IMR-90 (cell line): ENCODE data around the gene BSCL2. TPM values are rescaled to one million over a fixed set of nuclear protein-coding genes. Genes with fewer than 3 reads are reported as not detected.

Experiments
- ATAC-seq: fragments of 200-7000 bp; cut with Tn5 transposase; 2 replicates; pipeline ENCODE4 v1.9.1; 2020; ENCODE audit warnings: low read depth, mild to moderate bottlenecking, moderate library complexity
- BruUV-seq: library from RNA; stranded (reverse); fragments of 400-500 nt; replicated peaks from 2 replicates; lab custom pipeline; 2021; lab: Mats Ljungman, UMichigan
- CTCF ChIA-PET: fragments of 300-600 bp; formaldehyde crosslinking; extraction: SDS; loops from one replicate; lab custom pipeline; 2021; ENCODE audit warnings: antibody characterized with exemption; lab: Yijun Ruan, JAX
- POLR2A ChIA-PET: fragments of 300-600 bp; sonication (Branson Sonifier 250); formaldehyde crosslinking; loops from one replicate; lab custom pipeline; 2022; ENCODE audit warnings: antibody characterized with exemption; ENCODE audit not compliant: unreplicated experiment; lab: Charles Lee
- DNase-seq: peaks from one replicate; pipeline ENCODE4 v3.0.0; 2013
- H2AFZ ChIP-seq: replicated peaks from 2 replicates; pipeline ENCODE3; 2013; ENCODE audit warnings: low read length, mild to moderate bottlenecking; ENCODE audit not compliant: poor library complexity
- H2AK5ac ChIP-seq: 2 replicates; pipeline ENCODE4 v1.6.1; 2013; ENCODE audit warnings: low read depth, low read length, inconsistent platforms
- H2AK9ac ChIP-seq: replicated peaks from 2 replicates; pipeline ENCODE3; 2013; ENCODE audit warnings: mild to moderate bottlenecking, low read depth, low read length, moderate library complexity; ENCODE audit not compliant: poor library complexity
- H2BK120ac ChIP-seq: 2 replicates; pipeline ENCODE4 v1.6.1; 2013; ENCODE audit warnings: low read depth, low read length, inconsistent platforms
- H2BK15ac ChIP-seq: 3 replicates; pipeline ENCODE4 v1.6.1; 2013; ENCODE audit warnings: low read depth, low read length, inconsistent platforms
- H2BK20ac ChIP-seq: 2 replicates; pipeline ENCODE4 v1.6.1; 2013; ENCODE audit warnings: low read depth, mild to moderate bottlenecking, inconsistent platforms, low read length, moderate library complexity
- H2BK5ac ChIP-seq: 2 replicates; pipeline ENCODE4 v1.6.1; 2013; ENCODE audit warnings: mild to moderate bottlenecking, low read depth, low read length, inconsistent platforms; ENCODE audit not compliant: poor library complexity, severe bottlenecking
- H3K14ac ChIP-seq: replicated peaks from 2 replicates; pipeline ENCODE4 v1.6.1; 2013; ENCODE audit warnings: low read depth, low read length, inconsistent platforms
- H3K18ac ChIP-seq: 2 replicates; pipeline ENCODE4 v1.6.1; 2013; ENCODE audit warnings: low read depth, low read length, control low read depth
- H3K23ac ChIP-seq: 2 replicates; pipeline ENCODE4 v1.6.1; 2013; ENCODE audit warnings: low read depth, low read length, inconsistent platforms
- H3K27ac ChIP-seq: 2 replicates; pipeline ENCODE4 v1.5.1; 2013; ENCODE audit warnings: mild to moderate bottlenecking, control low read depth, low read length; ENCODE audit not compliant: insufficient read depth
- H3K27me3 ChIP-seq: 2 replicates; pipeline ENCODE4 v1.6.1; 2013; ENCODE audit warnings: low read length; ENCODE audit not compliant: control insufficient read depth, insufficient read depth
- H3K36me3 ChIP-seq: 2 replicates; pipeline ENCODE4 v1.6.1; 2013; ENCODE audit warnings: low read length, mixed read lengths; ENCODE audit not compliant: control insufficient read depth, insufficient read depth
- H3K4ac ChIP-seq: 2 replicates; pipeline ENCODE4 v1.6.1; 2013; ENCODE audit warnings: low read depth, low read length, inconsistent platforms
- H3K4me1 ChIP-seq: 2 replicates; pipeline ENCODE4 v1.6.1; 2013; ENCODE audit warnings: low read length, mixed read lengths; ENCODE audit not compliant: control insufficient read depth, insufficient read depth
- H3K4me2 ChIP-seq: 2 replicates; pipeline ENCODE4 v1.6.1; 2013; ENCODE audit warnings: low read depth, mild to moderate bottlenecking, control low read depth, low read length, moderate library complexity
- H3K4me3 ChIP-seq: 2 replicates; pipeline ENCODE4 v1.5.1; 2013; ENCODE audit warnings: low read depth, mild to moderate bottlenecking, control low read depth, low read length, moderate library complexity; ENCODE audit not compliant: insufficient read depth
- H3K56ac ChIP-seq: 2 replicates; pipeline ENCODE4 v1.6.1; 2013; ENCODE audit warnings: low read length, inconsistent platforms; ENCODE audit not compliant: insufficient read depth; ENCODE audit errors: extremely low read depth
- H3K79me1 ChIP-seq, 2 experiments: 2 replicates each; pipeline ENCODE4 v1.6.1; 2013; ENCODE audit warnings: low read length in 2 of 2, inconsistent platforms in 1 of 2, low read depth in 1 of 2
- H3K9ac ChIP-seq: 2 replicates; pipeline ENCODE4 v1.6.1; 2013; ENCODE audit warnings: low read depth, low read length, control low read depth
- H3K9me1 ChIP-seq: 2 replicates; pipeline ENCODE4 v1.6.1; 2013; ENCODE audit warnings: low read length, inconsistent platforms; ENCODE audit not compliant: insufficient read depth
- H3K9me3 ChIP-seq: 2 replicates; pipeline ENCODE4 v1.6.1; 2013; ENCODE audit warnings: low read length; ENCODE audit not compliant: control insufficient read depth, insufficient read depth
- H4K20me1 ChIP-seq: 2 replicates; pipeline ENCODE4 v1.6.1; 2013; ENCODE audit warnings: low read length, inconsistent platforms; ENCODE audit not compliant: insufficient read depth
- H4K5ac ChIP-seq: 2 replicates; pipeline ENCODE4 v1.6.1; 2013; ENCODE audit warnings: mild to moderate bottlenecking, low read depth, low read length, control low read depth
- H4K8ac ChIP-seq, 2 experiments: 2 replicates each; pipeline ENCODE4 v1.6.1; 2013; ENCODE audit warnings: low read depth in 2 of 2, low read length in 2 of 2, control low read depth in 1 of 2, inconsistent platforms in 1 of 2
- H4K91ac ChIP-seq: 2 replicates; pipeline ENCODE4 v1.6.1; 2013; ENCODE audit warnings: low read depth, low read length, inconsistent platforms; ENCODE audit not compliant: insufficient read depth
- CEBPB ChIP-seq: IDR thresholded peaks from 2 replicates; pipeline ENCODE4 v1.6.1; 2012; ENCODE audit warnings: low read depth, low read length, improper control_type of control experiment
- CHD1 ChIP-seq: IDR thresholded peaks from 2 replicates; pipeline ENCODE4 v1.6.1; 2012; ENCODE audit warnings: low read depth, low read length, improper control_type of control experiment
- CTCF ChIP-seq: conservative IDR thresholded peaks from 2 replicates; pipeline ENCODE4 v1.5.1; 2012; ENCODE audit warnings: mild to moderate bottlenecking, low read depth, low read length, improper control_type of control experiment
- FOS ChIP-seq: fragments of 150-350 bp; IDR thresholded peaks from 2 replicates; pipeline ENCODE4 v1.6.1; 2016; ENCODE audit warnings: low read depth, low read length
- MAFK ChIP-seq: IDR thresholded peaks from 2 replicates; pipeline ENCODE4 v1.6.1; 2012; ENCODE audit warnings: low read depth, low read length, improper control_type of control experiment
- MAZ ChIP-seq: IDR thresholded peaks from 2 replicates; pipeline ENCODE4 v1.6.1; 2012; ENCODE audit warnings: low read depth, mild to moderate bottlenecking, low read length, improper control_type of control experiment, moderate library complexity, borderline replicate concordance
- MXI1 ChIP-seq: IDR thresholded peaks from 2 replicates; pipeline ENCODE4 v1.6.1; 2012; ENCODE audit warnings: low read depth, mild to moderate bottlenecking, low read length, moderate library complexity, borderline replicate concordance
- RAD21 ChIP-seq: IDR thresholded peaks from 2 replicates; pipeline ENCODE4 v1.6.1; 2012; ENCODE audit warnings: low read length, improper control_type of control experiment
- RCOR1 ChIP-seq: IDR thresholded peaks from 2 replicates; pipeline ENCODE4 v1.6.1; 2012; ENCODE audit warnings: mild to moderate bottlenecking, low read length, improper control_type of control experiment; ENCODE audit not compliant: insufficient replicate concordance
- RFX5 ChIP-seq: IDR thresholded peaks from 2 replicates; pipeline ENCODE4 v1.8.0; 2012; ENCODE audit warnings: low read depth, mild to moderate bottlenecking, low read length, moderate library complexity
- SMC3 ChIP-seq: fragments of 150-350 bp; IDR thresholded peaks from 2 replicates; pipeline ENCODE4 v1.6.1; 2016; ENCODE audit warnings: low read depth, mild to moderate bottlenecking, antibody characterized with exemption, low read length, moderate library complexity
- WGBS, 2 experiments: methylation state at CpG; one replicate each; pipeline versions ENCODE4 v1.1.5 to v1.1.7; 2013; ENCODE audit warnings: missing lambda C conversion rate in 2 of 2; ENCODE audit not compliant: insufficient read length in 1 of 2; ENCODE audit errors: extremely low coverage in 2 of 2; 5-methylcytosine and 5-hydroxymethylcytosine counted together
- dilution Hi-C: fragments of 300-500 bp; cut with HindIII; formaldehyde crosslinking; loops from one replicate; pipeline ENCODE4 v1.14.3; 2018; ENCODE audit warnings: low sequenced_read_pairs; ENCODE audit not compliant: unreplicated experiment
- in situ Hi-C: fragments of 300-500 bp; cut with MboI; formaldehyde crosslinking; loops from 3 replicates; pipeline ENCODE4 v1.14.3; 2019; ENCODE audit warnings: low sequenced_read_pairs, inconsistent platforms, mixed read lengths
- intact Hi-C: fragments of 100-400 bp; cut with micrococcal nuclease; formaldehyde crosslinking; loops from 2 replicates; pipeline ENCODE4 v1.10.0; 2022
- polyA plus RNA-seq, 3 experiments: library from polyadenylated mRNA; depleted of rRNA; stranded (reverse); fragments of >200 nt; gene quantifications; 2 replicates each; pipeline ENCODE4 v1.2.3, GENCODE V29; 2012; ENCODE audit warnings: low replicate concordance in 1 of 3
- total RNA-seq: library from RNA; depleted of rRNA; stranded (reverse); fragments of >200 nt; gene quantifications from 2 replicates; pipeline ENCODE4 v1.2.3, GENCODE V29; 2012

The BSCL2 gene
- total and polyA plus RNA-seq, 2 of the 4 experiments (the other 2 are of a cell fraction), result 26.2 to 47.1 TPM

GRCh38 chr11:62648185-62648966 lies 58.8 kb downstream of the BSCL2 start (continued):
- no peak for TF ChIP-seq CTCF

DNA sequence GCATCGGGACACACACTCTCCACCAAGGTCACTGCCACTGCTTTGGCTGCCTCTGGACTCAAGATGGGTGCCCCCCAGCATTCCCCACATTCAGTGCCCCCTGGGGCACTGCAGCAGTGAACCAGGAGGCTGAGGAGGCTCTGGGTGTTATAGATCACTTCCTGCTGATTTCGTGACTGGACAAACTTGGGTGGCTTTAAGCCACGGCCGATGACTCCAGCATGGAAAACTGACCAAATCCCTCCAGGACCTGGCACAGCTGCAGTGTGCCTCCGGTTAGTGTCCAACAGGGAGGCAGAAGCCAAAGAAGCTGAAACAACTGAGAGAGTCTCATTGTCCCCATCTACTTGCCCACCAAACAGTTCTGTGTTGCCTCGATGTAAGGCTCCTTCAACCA lies 59.6 kb downstream of the BSCL2 start:
- POLR2A ChIA-PET, result no interaction called here
- TF ChIP-seq CHD1, result no peak
- TF ChIP-seq RFX5, result no peak
- no peak for TF ChIP-seq CEBPB
- TF ChIP-seq CTCF, result no peak
- no peak for TF ChIP-seq MAZ
- TF ChIP-seq MXI1, result no peak
- TF ChIP-seq SMC3, result no peak
- no peak for TF ChIP-seq FOS
- no peak for TF ChIP-seq MAFK
- TF ChIP-seq RCOR1, result no peak
- no peak for TF ChIP-seq RAD21

More for the DNA sequence above, 59.6 kb downstream of the BSCL2 start:
- Histone ChIP-seq H2BK120ac (no peak overlapping the region), H4K8ac (no peak overlapping the region), H3K18ac (no peak overlapping the region), H3K14ac (no peak overlapping the region), H3K9ac (no peak overlapping the region), H4K20me1 (peaks cover 17% of the 10 kb centered on the region), H4K5ac (no peak overlapping the region), H2BK20ac (no peak overlapping the region), H2AFZ (no peak overlapping the region), H3K4ac (no peak overlapping the region), H3K27ac (no peak overlapping the region), H2AK9ac (no peak overlapping the region), H3K27me3 (no peaks in the 10 kb centered on the region), H3K56ac (no peak overlapping the region), H2AK5ac (no peak overlapping the region), H3K9me3 (no peaks in the 10 kb centered on the region), H4K91ac (no peak overlapping the region), H2BK5ac (no peak overlapping the region), H3K36me3 (peaks cover 35% of the 10 kb centered on the region), H3K4me2 (no peak overlapping the region), H3K23ac (no peak overlapping the region), H3K79me1 (peaks cover 6 to 59% of the 10 kb centered on the region in 2 experiments), H2BK15ac (no peak overlapping the region), H3K9me1 (peaks cover 7% of the 10 kb centered on the region; the same call in 1 of the 2 replicates), H3K4me3 (no peak overlapping the region), H3K4me1 (peaks cover 8% of the 10 kb centered on the region)
- no peak for ATAC-seq
- dilution Hi-C loops (no loop called here), intact Hi-C loops (no loop called here), in situ Hi-C loops (no loop called here)
- no peak for DNase-seq
- CTCF ChIA-PET, result no interaction called here
- 100% methylated on average over 4 of the region's 6 CpGs; no CpG with 5 or more reads in 1 of the 2 experiments for WGBS, 2 experiments
- no TSS peak for BruUV-seq
